Stimulated activated CD8-positive, alpha-beta memory T cell treated with anti-CD3 and anti-CD28 coated beads, Interleukin-12 subunit alpha, Interleukin-12 subunit beta, amount 100 ng/mL, for 1 hour (primary cell): ENCODE data around the gene SDCCAG8.

ENCODE experiments used
- DNase-seq: peaks from one replicate; pipeline ENCODE4 v3.0.0-alpha.2; 2020; ENCODE audit warnings: low read depth

The SDCCAG8 gene

DNA sequence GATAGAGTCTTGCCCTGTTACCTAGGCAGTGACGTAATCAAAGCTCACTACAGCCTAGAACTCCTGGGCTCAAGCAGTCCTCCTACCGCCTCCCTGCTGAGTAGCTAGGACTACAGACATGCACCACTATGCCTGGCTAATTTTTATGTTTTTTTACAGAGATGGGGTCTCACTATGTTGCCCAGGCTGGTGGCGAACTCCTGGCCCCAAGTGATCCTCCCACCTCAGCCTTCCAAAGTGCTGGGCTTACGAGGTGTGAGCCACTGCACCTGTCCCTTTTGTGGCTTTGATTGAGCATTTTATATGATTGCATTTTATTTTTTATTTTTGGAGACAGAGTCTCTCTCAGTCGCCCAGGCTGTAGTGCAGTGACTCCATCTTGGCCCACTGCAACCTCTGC is 25.8 kb downstream of the SDCCAG8 start:
- no peak for DNase-seq

DNA sequence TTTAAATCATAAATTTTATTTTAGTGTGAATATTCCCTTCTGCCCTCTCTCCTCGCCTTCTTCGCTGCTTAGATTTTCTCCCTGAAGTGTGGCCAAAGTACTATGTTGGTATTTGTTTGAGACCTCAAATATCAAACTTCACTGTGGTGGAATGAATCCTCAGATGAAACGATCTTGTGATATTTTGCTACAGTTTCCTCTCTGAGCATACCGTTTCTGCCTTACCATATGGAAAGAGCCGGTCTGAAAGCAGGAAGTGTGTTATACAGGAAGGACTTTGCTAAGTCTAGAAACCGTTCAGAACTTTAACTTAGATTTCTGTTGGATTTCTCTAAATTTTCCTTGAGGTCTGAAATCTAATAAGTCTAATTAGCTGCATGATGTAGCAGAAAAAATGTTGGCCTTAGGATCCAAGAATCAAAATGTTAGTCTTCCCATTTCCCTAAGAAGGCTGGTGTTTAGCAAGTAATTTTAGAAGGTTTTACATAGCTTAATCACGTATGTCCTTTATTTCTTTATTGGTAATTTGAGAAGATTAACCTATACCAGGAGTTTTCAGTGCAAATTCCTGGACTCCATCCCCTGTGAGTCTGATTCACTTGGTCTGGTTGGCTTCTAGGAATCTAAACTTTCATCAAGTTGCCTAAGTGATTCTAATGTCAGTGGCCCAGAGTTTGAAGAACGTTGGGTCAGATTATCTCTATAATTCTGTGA is 30.7 kb downstream of the SDCCAG8 start:
- no peak for DNase-seq

DNA sequence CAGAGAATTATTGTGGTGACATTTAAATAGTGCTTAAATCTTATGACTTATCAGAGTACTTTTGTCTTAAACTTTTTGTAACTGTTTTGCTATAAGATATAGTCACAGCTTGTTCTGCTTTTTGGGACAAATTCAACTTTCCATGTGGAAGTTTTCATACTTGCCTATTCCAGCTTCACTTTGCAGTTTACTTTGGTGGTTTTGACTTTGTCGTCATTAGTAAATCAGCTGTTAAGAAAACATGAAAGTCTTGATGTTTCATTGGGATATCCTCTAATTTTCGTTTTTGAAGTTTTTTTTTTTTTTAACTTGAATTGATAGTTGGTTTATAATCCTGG is 31.3 kb downstream of the SDCCAG8 start:
- DNase-seq, result no peak

DNA sequence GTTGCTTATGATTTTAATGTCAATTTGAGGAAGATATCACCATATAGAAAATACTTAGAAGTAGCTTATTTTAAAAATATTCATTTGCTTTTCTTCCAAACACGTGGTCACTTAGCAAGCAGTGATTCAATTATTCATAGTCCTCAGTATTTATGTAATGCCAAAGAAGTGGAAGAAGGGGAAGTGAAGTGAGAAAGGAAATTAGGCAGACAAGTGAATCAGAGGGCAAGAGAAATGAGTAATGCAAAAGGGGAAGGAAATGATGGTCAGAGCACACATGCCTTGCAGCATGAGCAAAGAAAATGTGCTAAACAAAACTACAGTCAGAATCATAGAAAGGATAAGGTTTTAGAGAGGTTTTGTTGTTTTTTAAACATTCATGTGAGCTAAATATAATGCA is 31.8 kb downstream of the SDCCAG8 start:
- DNase-seq, result no peak

DNA sequence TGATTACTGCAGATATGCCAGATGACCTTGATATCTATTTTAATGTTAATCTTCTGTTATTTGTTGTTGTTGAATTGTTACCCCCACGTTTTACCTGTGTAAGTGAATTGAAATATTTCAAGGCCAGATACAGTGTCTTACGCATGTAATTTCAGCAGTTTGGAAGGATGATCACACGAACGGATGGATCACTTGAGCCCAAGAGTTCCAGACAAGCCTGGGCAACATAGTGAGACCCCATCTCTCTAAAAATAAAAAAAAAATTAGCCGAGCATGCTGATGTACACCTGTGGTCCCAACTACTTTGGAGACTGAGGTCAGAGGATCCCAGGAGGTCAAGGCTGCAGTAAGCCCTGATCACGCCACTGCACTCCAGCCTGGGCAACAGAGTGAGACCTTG is 32.2 kb downstream of the SDCCAG8 start:
- DNase-seq, result no peak

DNA sequence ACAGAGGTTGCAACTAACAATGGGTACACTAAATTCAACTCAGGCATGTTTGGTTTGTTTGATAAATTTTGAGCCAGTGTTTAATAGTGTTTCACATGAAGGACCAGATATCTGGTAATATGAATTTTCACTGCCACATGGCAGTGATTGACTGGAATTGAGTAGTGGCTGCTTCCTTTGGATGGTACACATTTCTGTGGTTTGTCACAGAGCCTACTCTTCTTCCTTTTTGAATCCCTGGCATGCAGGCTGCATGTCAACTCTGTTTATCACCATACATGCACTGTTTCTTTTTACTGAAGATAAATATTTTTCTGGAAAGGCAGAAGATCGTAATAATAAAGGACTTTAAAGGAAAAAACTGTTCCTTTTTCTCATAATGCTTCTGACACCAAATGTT is 35.5 kb downstream of the SDCCAG8 start:
- DNase-seq, result no peak

DNA sequence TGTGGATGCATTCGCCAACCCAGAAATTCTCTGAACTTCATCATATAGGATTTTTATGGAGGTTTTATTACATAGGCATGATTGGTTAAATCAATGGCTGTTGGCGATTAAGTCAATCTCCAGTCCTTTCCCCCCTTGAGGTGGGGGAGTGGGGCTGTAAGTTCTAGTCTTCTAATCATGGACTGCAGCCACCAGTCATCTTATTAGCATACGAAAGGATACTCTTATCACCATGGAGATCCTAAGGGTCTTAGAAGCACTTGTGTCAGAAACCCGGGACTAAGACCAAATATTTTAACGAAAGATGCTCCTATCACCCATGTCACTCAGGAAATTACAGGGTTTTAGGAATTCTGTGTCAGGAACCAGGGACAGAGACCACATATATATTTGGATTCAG is 36.3 kb downstream of the SDCCAG8 start:
- DNase-seq, result no peak

DNA sequence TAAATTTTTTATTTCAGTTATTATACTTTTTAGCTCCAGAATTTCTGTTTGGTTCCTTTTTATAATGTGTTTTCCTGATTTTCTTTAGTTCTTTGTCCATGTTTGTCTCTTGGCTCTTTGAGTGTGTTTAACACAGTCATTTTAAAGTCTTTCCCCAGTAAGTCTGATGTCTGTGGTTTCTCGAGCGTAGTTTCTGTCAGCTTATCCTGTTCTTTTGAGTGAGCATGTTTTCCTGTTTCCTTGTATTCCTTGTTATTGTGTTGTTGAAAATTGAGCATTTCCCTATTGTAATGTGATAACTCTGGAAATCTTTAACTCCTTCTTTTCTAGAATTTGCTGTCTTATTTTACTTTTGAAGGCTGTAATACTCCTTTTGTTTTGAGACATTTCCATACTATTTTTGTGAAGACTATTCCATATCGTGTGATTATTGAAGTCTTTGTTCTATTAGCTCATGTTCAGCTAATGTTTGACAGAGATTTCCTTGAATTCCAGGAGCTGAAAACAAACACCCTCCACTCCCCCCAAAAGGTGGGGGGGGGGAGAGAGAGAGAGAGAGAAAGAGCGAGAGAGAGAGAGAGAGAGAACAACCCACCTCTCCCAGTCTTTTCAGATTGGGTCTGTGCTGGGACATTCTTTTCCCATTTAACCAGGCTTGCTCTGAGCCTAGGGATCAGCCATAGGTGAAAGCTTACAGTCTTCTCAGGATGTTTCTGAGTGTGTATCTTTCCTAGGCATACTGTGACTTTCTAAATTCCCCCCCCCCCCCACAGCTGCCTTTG is 38.3 kb downstream of the SDCCAG8 start:
- no peak for DNase-seq

DNA sequence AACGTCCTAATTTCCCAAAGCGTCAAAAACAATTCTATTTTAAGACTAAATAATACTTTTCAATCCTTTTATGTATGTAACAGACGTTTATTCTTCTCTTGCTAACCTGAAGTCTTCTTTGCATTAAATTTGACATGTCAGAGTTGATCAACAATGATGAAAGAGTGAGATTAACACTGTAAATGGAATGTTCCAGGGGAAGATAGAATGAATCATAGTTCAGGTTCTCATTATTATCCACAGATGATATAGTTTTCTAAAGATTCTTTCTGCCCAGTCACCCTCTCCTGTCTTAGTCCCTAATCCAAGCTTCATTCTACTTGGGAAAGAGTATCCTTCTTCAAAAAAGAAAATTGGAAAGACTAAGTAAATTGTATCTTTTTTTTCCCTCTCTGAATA is 38.9 kb downstream of the SDCCAG8 start:
- no peak for DNase-seq

DNA sequence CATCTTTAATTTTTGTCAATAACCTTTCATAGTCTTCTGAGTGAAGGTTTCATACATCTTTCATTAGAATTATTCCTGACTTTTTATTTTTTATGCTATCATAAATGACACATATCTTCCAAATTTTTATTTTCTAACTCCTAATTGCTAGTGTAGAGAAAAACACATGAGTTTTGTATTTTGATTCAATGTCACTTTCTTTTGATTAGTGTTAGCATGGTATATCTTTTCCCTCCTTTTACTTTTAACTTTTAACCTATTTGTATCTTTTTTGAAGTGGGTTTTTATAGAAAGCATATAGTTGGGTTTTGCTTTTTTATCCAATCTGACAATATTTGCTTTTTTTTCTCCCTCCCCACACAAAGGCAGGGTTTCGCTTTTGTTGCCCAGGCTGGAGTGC is 43.2 kb downstream of the SDCCAG8 start:
- DNase-seq, result no peak

DNA sequence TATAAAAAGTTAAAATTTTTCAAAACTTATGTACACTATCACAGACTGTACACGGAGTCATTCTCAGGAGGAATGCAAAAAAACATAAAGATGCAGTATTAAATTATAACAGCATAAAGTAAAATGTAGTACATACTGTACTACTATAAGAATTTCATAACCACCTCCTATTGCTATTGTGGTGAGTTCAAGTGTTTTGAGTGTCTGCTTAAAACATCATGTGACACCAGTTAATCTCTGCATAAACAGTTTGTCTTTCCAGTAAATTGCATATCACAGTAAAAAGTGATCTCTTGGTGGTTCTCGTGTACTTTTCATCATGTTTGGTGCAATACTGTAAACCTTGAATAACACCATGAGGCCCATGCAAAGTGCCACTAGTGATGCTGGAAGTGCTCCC is 45.2 kb downstream of the SDCCAG8 start:
- no peak for DNase-seq

DNA sequence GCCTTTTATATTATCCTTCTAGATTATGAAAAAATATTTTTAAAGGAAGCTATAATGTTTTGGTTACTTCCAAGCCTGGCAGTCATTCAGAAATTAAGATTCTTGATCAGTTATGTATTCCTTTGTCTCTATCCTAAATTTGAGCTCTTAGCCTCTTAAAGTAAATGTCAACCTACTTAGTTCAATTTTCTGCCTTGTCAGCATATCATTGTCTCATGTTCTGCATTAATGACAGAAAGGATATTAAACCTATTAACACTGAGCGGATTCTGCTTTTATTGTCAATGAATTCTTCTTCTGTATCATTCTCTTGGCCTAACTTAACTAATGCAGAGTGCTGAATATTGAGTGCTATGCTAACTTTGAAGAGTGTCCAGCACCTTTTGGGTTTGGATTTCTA is 56.0 kb downstream of the SDCCAG8 start:
- no peak for DNase-seq

DNA sequence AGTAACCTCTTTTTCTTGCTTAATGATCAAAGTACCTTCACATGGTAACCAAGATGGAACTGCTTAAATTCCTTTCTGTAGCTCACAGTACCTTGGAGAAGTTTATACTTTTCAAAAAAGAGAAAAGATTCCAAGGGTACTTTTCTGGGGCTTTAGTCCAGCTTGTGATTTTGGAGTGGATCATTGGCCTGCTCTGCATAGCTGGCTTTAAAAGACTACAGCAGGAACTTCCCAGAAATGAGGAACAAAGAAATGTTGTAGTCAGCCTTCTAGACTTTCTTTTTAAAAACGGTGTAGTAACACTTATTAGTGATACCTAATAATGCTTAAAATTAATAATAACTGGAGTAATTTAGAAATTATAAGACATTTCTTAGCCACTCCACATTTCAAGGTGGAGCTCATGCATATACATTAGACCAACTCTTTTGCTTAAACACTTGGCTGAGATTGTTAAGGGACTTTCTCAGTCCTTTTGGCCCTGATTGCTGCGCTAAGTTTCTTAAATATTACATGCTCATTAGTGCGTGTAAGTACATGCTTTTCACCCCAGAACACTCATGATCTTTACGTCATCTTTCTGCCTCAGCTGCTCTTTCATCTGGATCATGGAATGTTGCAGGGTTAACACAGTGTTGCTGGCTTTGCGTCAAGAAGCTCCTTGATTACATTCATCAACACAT is 57.3 kb downstream of the SDCCAG8 start:
- DNase-seq, result no peak

DNA sequence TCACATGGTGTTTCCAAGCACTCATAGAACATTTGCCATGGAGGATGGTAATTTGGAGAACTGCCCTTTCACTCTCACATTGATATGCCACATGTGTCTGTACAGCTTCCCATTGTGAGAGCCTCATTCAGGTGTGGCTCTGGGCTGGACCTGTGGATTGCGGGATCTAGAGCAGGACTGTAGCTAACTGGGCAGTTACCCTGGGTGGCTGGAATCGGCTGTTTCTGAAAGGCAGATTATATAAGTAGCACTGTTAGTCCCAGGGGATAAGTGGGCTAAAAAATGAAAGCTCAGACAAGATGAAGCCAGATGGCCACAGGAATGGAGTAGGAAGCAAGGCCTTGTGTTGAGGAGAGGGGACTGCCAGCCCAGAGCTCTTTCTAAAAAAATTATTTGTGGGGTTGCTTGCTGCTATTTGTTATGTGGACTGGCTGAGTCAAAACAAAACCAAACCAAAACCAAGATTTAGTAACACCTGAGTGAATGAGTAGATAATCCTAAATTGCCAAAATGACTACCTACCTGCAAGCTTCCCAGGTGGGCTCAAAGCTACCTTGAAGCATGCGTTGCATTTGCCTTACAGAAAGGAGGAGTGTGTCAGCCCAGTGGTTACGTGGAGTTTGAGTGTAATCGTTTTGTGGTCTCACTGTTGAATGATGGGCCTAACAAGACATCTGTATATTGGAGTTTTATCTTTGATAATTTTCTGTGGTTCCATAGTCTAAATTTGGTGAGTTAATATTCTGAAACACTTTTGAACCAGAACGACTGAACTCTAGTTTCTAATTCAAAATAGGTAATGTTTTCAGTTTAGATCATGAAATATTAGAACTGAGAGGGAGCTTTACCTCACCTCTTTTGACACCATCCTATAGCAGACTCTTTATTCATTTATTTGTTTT is 58.0 kb downstream of the SDCCAG8 start:
- DNase-seq, result no peak

DNA sequence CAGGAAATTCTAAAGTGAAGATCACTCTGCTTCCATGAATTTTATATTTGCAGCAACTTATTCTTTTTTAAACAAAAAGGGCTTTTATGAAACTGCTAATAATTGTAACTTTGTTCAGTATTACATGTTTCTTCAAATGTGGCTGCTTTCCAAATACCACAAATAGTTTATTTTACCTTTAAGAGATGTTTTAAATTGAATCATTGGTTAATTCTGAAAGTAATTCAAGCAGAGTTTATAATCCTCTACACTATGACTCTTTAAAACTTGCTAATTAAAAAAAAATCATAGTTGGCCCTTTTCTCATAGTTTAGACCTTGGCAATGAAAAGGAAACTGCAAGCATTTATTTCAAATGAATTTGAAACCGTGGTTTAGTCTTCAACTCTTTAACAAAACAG is 59.6 kb downstream of the SDCCAG8 start:
- no peak for DNase-seq

DNA sequence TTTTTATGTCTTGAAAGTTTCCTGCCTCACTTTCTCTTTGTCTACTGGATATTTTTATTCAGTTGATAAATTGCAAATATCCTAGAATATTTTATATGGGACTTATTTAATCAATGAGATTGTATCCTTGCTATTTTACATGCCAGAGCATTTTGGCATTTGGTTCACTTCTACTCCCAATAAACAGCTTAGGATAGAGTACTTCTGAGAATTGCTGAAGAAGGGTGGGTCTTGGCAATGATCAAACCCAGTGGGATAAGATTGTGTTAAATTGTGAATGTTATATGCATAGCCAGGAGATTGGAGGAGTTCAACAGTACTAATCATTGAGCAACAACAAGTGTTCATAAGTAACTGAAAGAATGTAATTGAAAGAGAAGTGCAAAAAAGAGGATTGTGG is 60.1 kb downstream of the SDCCAG8 start:
- no peak for DNase-seq

DNA sequence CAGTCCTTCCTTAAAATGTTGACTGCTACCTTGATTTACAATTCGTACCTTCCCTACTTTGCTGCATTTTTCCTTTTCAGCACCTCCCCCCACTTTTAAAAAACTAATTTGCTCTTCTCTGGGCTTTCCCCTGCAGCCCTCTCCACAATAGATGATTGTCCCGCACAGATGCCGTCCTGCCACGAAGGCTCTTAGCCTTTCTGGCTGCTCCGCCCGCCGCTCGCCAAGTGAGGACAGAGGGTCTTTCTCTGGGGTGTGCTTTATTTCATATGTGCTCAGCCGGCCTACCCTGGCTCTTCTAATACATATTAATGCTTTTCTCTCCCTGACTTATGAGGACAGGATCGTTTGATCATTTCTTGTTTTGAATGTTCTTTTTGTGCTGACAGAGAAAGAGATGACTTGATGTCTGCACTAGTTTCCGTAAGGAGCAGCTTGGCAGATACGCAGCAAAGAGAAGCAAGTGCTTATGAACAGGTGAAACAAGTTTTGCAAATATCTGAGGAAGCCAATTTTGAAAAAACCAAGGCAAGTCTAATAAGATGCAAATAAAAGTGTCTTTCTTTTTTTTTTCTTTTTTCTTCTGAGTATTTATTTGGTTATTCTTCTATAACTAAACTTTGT is 60.6 kb downstream of the SDCCAG8 start:
- no peak for DNase-seq

DNA sequence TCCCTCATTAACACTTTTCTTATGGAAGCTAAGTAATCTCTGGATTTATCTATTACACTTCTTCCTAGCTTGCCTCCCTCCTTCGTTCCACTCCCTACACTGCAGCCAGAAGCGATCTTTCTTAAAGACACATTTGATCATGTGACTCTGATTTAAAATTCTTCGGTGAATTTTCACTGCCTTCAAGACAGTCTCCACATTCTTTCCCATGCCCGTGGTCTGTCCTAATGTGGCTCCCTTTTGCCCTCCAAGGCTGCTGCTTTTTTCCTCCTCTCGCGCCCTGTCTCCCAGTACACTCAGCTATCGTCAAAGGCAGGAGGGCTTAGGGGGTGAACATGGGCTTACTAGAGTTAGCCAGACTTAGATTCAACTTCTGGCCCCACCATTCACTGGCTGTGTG is 64.4 kb downstream of the SDCCAG8 start:
- no peak for DNase-seq

DNA sequence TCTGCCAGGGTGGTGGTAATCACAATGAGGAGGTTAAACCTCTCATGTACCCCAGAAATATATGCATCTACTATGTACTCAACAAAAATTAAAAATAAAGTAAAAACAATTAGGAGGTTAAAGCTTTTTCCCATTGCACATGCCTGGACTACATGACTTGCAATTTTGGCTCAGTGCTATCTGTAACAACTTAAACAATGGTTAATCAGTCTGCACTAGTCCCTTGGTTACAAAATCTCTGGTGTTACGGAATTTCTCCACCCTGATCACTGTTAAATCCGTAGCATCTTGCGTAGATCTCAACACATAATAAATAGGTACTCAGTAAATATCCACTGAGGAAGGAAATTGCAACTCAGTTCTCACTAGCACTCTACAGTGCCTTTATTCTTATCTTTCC is 66.5 kb downstream of the SDCCAG8 start:
- DNase-seq, result no peak

DNA sequence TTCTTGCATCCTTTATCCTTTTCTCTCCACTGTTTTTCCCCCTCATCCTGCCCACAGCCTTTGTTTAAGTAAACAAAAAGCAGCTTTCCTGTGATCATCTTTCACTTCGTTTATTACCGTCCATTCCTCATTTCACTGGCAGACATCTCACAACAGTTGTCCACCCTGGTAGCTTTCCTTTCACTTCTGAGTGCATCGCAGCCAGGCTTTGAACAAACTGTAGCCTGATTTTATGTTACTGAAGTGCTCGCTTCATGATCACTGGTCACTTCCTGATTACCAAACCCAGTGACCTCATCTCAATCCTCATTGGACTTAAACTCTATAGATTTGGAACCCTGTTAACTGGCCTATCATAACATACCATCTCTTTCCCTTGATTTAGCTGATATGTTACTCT is 67.7 kb downstream of the SDCCAG8 start:
- no peak for DNase-seq

DNA sequence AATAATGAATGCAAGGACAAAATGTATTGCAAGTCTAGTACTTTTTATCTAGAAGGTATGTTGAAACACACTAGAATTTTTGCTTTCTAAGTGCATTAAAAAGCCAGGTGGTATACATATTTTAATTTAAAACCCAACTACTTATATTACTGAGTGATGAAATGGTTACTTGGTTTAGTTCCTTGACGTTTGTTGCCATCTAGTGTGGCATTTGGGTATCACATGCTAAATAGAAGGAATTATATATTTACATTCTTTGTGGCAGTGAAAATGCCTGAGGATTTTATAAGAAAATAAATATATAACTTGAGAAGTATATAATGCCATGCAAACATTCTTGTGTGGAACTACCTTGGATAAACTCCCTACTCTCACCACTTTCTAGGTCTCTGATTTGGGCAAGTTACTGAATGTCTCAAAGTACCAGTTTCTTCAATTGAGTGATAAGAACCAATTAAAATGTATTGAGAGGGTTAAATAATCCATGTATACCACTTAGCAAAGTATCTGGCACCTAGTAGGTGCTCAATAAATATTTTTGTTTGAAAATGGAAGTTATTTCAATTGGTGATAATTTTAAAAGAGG is 69.6 kb downstream of the SDCCAG8 start:
- DNase-seq, result peak; percentile 12

DNA sequence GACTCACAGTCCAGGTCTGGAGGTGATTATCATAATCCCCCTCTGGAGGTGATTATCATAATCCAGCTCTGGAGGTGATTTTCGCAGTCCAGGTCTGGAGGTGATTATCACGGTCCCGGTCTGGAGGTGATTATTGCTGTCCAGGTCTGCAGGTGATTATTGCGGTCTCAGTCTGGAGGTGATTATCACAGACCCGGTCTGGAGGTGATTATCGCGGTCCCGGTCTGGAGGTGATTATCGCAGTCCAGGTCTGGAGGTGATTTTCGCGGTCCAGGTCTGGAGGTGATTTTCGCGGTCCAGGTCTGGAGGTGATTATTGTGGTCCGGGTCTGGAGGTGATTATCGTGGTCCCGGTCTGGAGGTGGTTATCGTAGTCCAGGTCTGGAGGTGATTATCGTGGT is 76.6 kb downstream of the SDCCAG8 start:
- no peak for DNase-seq
